Ishikawa (cell line): ENCODE data around the gene PPP1R11.

Experiments used
- CEBPB ChIP-seq: IDR thresholded peaks from 2 replicates; pipeline ENCODE4 v1.6.1; 2012
- CREB1 ChIP-seq: IDR thresholded peaks from 2 replicates; pipeline ENCODE4 v1.6.1; 2012; ENCODE audit warnings: low read depth
- EGR1 ChIP-seq: IDR thresholded peaks from 2 replicates; pipeline ENCODE4 v1.6.1; 2012
- EP300 ChIP-seq: IDR thresholded peaks from 2 replicates; pipeline ENCODE4 v1.6.1; 2012; ENCODE audit warnings: borderline replicate concordance
- FOXM1 ChIP-seq: IDR thresholded peaks from 2 replicates; pipeline ENCODE4 v1.6.1; 2012; ENCODE audit warnings: low read depth, borderline replicate concordance
- NFIC ChIP-seq: IDR thresholded peaks from 2 replicates; pipeline ENCODE4 v1.6.1; 2012
- RAD21 ChIP-seq: IDR thresholded peaks from 2 replicates; pipeline ENCODE4 v1.6.1; 2012; ENCODE audit warnings: low read depth
- REST ChIP-seq: IDR thresholded peaks from 2 replicates; pipeline ENCODE4 v1.6.1; 2012; ENCODE audit warnings: low read depth, mild to moderate bottlenecking
- TAF1 ChIP-seq: IDR thresholded peaks from 2 replicates; pipeline ENCODE4 v1.6.1; 2012; ENCODE audit warnings: low read depth, mild to moderate bottlenecking
- TCF12 ChIP-seq: IDR thresholded peaks from 2 replicates; pipeline ENCODE4 v1.6.1; 2012; ENCODE audit warnings: low read depth
- TEAD4 ChIP-seq: IDR thresholded peaks from 2 replicates; pipeline ENCODE4 v1.6.1; 2012
- YY1 ChIP-seq: IDR thresholded peaks from 2 replicates; pipeline ENCODE4 v1.6.1; 2012; ENCODE audit warnings: low read depth
- ZBTB7A ChIP-seq: IDR thresholded peaks from 2 replicates; pipeline ENCODE4 v1.6.1; 2012; ENCODE audit warnings: low read depth
- TF ChIP-seq, protein P1 (sequence below): IDR thresholded peaks from 2 replicates; pipeline ENCODE4 v1.6.1; 2012
- TF ChIP-seq, protein P2 (sequence below): IDR thresholded peaks from 2 replicates; pipeline ENCODE4 v1.6.1; 2012

The PPP1R11 gene

DNA sequence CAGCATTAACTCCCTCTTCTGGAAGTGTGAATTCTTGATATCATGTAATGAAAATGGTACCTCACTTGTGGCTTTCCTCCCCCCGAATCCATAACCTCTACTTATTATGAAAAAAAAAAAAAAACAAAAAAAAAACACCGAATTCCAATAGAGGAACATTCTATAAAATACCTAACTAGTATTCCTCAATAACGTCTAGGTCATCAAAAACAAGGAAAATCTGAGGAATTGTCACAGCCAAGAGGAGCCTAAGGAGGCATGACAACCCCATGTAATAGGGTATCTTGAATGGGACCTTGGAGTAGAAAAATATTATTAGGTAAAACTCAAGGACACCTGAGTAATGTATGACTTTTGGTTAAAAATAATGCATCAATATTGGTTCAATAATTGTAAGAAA lies 44.8 kb upstream of the PPP1R11 start:
- TF ChIP-seq ZBTB7A (no peak), EGR1 (no peak), TEAD4 (no peak), FOXM1 (no peak), EP300 (no peak), REST (no peak), RAD21 (no peak), NFIC (no peak)
- TF ChIP-seq, protein P1, sequence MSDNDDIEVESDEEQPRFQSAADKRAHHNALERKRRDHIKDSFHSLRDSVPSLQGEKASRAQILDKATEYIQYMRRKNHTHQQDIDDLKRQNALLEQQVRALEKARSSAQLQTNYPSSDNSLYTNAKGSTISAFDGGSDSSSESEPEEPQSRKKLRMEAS: no peak
- TF ChIP-seq, protein P2, sequence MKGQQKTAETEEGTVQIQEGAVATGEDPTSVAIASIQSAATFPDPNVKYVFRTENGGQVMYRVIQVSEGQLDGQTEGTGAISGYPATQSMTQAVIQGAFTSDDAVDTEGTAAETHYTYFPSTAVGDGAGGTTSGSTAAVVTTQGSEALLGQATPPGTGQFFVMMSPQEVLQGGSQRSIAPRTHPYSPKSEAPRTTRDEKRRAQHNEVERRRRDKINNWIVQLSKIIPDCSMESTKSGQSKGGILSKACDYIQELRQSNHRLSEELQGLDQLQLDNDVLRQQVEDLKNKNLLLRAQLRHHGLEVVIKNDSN: no peak

GRCh38 chr6:30025186-30025585 lies 41.8 kb upstream of the PPP1R11 start:
- TF ChIP-seq, protein P2: no peak
- TF ChIP-seq CEBPB: no peak
- no peak for TF ChIP-seq NFIC
- TF ChIP-seq CREB1: no peak

DNA sequence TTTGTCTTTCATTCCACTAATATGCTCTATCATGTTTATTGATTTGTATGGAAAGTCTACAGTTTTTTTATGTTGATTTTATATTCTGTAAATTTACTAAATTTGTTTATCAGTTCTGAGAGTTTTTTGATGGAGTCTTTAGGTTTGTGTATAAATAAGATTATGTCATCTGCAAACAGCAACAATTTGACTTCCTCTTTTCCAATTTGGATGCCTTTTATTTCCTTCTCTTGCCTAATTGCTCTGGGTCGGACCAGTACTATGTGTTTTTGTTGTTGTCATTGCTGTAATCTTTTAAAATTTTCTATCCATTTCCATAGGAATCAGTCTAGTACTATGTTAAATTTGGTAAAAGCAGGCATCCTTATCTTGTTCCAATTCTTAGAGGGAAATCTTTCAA lies 37.4 kb upstream of the PPP1R11 start:
- no peak for TF ChIP-seq CREB1
- TF ChIP-seq, protein P1: no peak
- TF ChIP-seq RAD21: no peak
- no peak for TF ChIP-seq EGR1
- no peak for TF ChIP-seq FOXM1
- TF ChIP-seq TAF1: no peak
- no peak for TF ChIP-seq CEBPB
- TF ChIP-seq ZBTB7A: no peak
- TF ChIP-seq NFIC: no peak
- TF ChIP-seq YY1: no peak
- TF ChIP-seq, protein P2: no peak
- TF ChIP-seq EP300: no peak
- no peak for TF ChIP-seq TEAD4
- TF ChIP-seq REST: no peak
- TF ChIP-seq TCF12: no peak

GRCh38 chr6:30031381-30031780 lies 35.6 kb upstream of the PPP1R11 start:
- TF ChIP-seq REST: no peak
- no peak for TF ChIP-seq YY1
- TF ChIP-seq, protein P1: no peak
- no peak for TF ChIP-seq RAD21
- TF ChIP-seq ZBTB7A: no peak
- no peak for TF ChIP-seq EP300
- TF ChIP-seq TCF12: no peak
- no peak for TF ChIP-seq FOXM1
- TF ChIP-seq TEAD4: no peak
- TF ChIP-seq NFIC: no peak
- no peak for TF ChIP-seq CREB1
